Measurements from ENCODE around the gene SYT13. TPM values are rescaled to one million over a fixed set of nuclear protein-coding genes. Genes with fewer than 3 reads are reported as not detected.

Gene SYT13
- total and polyA plus RNA-seq, 11 donors: 0.61 to 7.5 (median 3.2) TPM

DNA sequence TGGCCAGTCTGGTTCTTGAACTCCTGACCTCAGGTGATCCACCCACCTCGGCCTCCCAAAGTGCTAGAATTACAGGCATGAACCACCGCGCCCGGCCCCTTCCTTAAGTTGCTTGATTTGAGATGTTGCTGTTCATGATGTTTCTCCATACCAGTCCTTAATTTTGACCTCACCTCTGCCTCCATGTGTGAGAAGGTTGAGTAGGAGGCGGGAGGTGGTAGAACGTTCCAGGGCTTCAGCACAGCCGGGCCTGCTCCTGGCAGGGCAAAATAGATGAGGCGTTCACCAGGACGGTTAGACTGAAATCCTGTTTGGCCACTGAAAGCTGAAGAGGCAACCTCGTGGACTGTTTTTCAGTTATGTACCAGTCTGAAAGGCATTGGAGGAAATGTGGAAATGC, 48.3 kb upstream of the SYT13 start:
- Histone ChIP-seq H3K4me1 (peaks cover 0 to 22% (median 5%) of the 10 kb centered on the region in 12 donors), H3K9me3 (no peaks in the 10 kb centered on the region), H3K36me3 (no peaks in the 10 kb centered on the region), H3K4me3 (no peak overlapping the region), H3K27ac (peak overlapping the region in 4 of 12 donors; percentile 73 to 80 (median 77)), H3K27me3 (peaks cover 0 to 8% (median 0%) of the 10 kb centered on the region in 9 donors)
- 92 to 95% (median 93%) methylated on average over 10 of the region's 10 CpGs for WGBS, 4 donors
- DNase-seq (no peak), ATAC-seq (no peak)
- TF ChIP-seq, protein P1, sequence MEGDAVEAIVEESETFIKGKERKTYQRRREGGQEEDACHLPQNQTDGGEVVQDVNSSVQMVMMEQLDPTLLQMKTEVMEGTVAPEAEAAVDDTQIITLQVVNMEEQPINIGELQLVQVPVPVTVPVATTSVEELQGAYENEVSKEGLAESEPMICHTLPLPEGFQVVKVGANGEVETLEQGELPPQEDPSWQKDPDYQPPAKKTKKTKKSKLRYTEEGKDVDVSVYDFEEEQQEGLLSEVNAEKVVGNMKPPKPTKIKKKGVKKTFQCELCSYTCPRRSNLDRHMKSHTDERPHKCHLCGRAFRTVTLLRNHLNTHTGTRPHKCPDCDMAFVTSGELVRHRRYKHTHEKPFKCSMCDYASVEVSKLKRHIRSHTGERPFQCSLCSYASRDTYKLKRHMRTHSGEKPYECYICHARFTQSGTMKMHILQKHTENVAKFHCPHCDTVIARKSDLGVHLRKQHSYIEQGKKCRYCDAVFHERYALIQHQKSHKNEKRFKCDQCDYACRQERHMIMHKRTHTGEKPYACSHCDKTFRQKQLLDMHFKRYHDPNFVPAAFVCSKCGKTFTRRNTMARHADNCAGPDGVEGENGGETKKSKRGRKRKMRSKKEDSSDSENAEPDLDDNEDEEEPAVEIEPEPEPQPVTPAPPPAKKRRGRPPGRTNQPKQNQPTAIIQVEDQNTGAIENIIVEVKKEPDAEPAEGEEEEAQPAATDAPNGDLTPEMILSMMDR (IDR thresholded peaks at IDR 0.05): no peak
- TF ChIP-seq POLR2A (IDR thresholded peaks at IDR 0.05): no peak
- intact Hi-C loops (cut with DNase I): loop anchor here (5.0 to 10.0 kb wide), 7 partner anchors 82 to 407 kb away; no protein-coding TSS in a partner anchor

- Histone ChIP-seq H3K27me3 (no peaks in the 10 kb centered on the region), H3K36me3 (no peaks in the 10 kb centered on the region), H3K4me3 (peak overlapping the region in 11 of 12 donors; percentile 1 to 44 (median 35)), H3K4me1 (peaks cover 0 to 22% (median 5%) of the 10 kb centered on the region in 12 donors), H3K9me3 (no peaks in the 10 kb centered on the region), H3K27ac (peak overlapping the region; percentile 55 to 80 (median 73))
- WGBS, 4 donors: 8 to 16% (median 12%) methylated on average over 19 of the region's 19 CpGs
- DNase-seq (peak; percentile 36 to 75 (median 71)), ATAC-seq (peak; percentile 67 to 78 (median 75))
- intact Hi-C loops (cut with DNase I): loop anchor here (2.0 to 10.0 kb wide), 9 partner anchors 40 to 406 kb away; no protein-coding TSS in a partner anchor
- TF ChIP-seq, protein P1 (IDR thresholded peaks at IDR 0.05): no peak
- TF ChIP-seq POLR2A (IDR thresholded peaks at IDR 0.05): no peak
Measured at GRCh38 chr11:45333001-45333971, 47.1 kb upstream of the SYT13 start.

- DNase-seq (peak in 1 of 5 donors; percentile 38), ATAC-seq (peak; percentile 57 to 70 (median 69))
- H3K4me3 ChIP-seq: peak overlapping the region in 9 of 12 donors; percentile 1 to 44 (median 35)
- peaks cover 0 to 4% (median 0%) of the 10 kb centered on the region in 12 donors for H3K9me3 ChIP-seq
- TF ChIP-seq POLR2A (IDR thresholded peaks at IDR 0.05): no peak
- TF ChIP-seq, protein P1 (IDR thresholded peaks at IDR 0.05): peak; percentile 74 to 93 (median 88)
- peak overlapping the region; percentile 55 to 80 (median 73) for H3K27ac ChIP-seq
- no peaks in the 10 kb centered on the region for H3K27me3 ChIP-seq
- peaks cover 0 to 22% (median 5%) of the 10 kb centered on the region in 12 donors for H3K4me1 ChIP-seq
- no peaks in the 10 kb centered on the region for H3K36me3 ChIP-seq
- intact Hi-C loops (cut with DNase I): loop anchor here (1.0 to 10.0 kb wide), 10 partner anchors 40 to 405 kb away; no protein-coding TSS in a partner anchor
- WGBS, 4 donors: 8 to 13% (median 12%) methylated on average over 13 of the region's 13 CpGs
Measured at GRCh38 chr11:45332276-45332934, 46.3 kb upstream of the SYT13 start.
